ENCODE measurements around the gene BCL7B.
A peak's percentile ranks its signal among the peaks of the same experiment; 100 is the strongest.

BCL7B gene

DNA sequence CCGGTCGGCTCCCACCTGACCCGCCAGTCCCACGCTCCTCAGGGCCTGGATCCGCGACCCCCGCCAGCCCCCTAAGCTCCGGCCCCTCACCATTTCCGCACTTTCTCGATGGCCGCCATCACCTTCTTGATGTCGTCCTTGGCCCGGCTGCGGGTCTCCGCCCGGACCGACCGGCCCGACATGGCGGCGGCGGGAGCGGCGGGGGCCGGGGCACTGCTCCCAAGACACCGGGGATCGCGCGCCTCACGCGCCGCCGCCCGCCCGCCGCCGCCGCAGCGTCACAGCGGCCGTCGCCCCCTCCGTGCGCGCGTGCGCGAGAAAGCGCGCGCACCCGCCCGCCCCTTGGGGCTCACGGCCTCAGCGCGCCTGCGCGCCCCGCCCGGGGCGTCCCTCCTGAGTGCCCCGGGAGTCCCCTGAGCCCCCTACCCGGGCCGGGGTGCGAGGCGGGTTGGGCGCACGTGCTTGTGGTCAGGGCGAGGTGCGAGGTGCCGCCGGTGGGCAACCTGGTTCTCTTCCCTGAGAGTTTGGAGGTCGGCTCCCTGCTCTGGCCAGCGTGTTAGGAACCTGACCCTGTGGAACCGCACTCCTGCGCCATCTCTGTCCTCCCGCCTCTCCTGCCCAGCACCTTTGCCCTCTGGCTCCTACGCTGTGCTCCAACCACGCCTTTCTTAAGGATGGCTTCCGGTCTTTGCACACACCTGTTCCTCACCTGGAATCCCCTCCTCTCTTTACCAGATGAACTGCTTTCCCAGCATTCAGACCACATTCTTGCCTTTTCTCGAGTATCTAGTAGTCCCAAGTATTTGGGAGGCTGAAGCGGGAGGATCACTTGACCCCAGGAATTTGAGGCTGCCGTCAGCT is at the start of gene BCL7B:
TSS of gene BCL7B (minus strand) at position 294 of the 861 bp plus-strand sequence. CDS start at position 182, 112 bp downstream.
- Histone ChIP-seq H3K4me3 (ENCODE audit: low read length) (peak within 1 kb of the TSS; percentile 87), H3K36me3 (ENCODE audit: control insufficient read depth, low read length) (peaks cover 34% of the 10 kb centered on the region), H3F3A (ENCODE audit: control insufficient read depth, insufficient read depth) (peaks cover 10% of the 10 kb centered on the region; the same call in 1 of the 2 replicates), H3K27me3 (ENCODE audit: control insufficient read depth, low read length) (peaks cover 3% of the 10 kb centered on the region; the same call in 1 of the 2 replicates), H3K9me3 (ENCODE audit: control insufficient read depth, insufficient read depth, low read length) (no peaks in the 10 kb centered on the region), H3K9me2 (replicated peaks; ENCODE audit: control insufficient read depth, low read length) (no peaks in the 10 kb centered on the region), H4K20me1 (ENCODE audit: control insufficient read depth, insufficient read depth, low read depth, low read length) (peaks cover 8% of the 10 kb centered on the region; the same call in 1 of the 2 replicates), H3K79me2 (ENCODE audit: control insufficient read depth, low read length) (peaks cover 44% of the 10 kb centered on the region), H3K4me2 (ENCODE audit: low read length) (peak within 1 kb of the TSS; percentile 76), H3K27ac (ENCODE audit: low read depth, low read length) (peak within 1 kb of the TSS; percentile 74), H3K4me1 (ENCODE audit: control insufficient read depth, low read length) (peaks cover 39% of the 10 kb centered on the region)
- no peak for TF ChIP-seq EZH2phosphoT487 (IDR thresholded peaks at IDR 0.05; ENCODE audit: borderline replicate concordance, low read length)
- TF ChIP-seq, protein P1, sequence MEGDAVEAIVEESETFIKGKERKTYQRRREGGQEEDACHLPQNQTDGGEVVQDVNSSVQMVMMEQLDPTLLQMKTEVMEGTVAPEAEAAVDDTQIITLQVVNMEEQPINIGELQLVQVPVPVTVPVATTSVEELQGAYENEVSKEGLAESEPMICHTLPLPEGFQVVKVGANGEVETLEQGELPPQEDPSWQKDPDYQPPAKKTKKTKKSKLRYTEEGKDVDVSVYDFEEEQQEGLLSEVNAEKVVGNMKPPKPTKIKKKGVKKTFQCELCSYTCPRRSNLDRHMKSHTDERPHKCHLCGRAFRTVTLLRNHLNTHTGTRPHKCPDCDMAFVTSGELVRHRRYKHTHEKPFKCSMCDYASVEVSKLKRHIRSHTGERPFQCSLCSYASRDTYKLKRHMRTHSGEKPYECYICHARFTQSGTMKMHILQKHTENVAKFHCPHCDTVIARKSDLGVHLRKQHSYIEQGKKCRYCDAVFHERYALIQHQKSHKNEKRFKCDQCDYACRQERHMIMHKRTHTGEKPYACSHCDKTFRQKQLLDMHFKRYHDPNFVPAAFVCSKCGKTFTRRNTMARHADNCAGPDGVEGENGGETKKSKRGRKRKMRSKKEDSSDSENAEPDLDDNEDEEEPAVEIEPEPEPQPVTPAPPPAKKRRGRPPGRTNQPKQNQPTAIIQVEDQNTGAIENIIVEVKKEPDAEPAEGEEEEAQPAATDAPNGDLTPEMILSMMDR (IDR thresholded peaks at IDR 0.05; ENCODE audit: low read depth, low read length, poor library complexity, severe bottlenecking) = no peak

DNA sequence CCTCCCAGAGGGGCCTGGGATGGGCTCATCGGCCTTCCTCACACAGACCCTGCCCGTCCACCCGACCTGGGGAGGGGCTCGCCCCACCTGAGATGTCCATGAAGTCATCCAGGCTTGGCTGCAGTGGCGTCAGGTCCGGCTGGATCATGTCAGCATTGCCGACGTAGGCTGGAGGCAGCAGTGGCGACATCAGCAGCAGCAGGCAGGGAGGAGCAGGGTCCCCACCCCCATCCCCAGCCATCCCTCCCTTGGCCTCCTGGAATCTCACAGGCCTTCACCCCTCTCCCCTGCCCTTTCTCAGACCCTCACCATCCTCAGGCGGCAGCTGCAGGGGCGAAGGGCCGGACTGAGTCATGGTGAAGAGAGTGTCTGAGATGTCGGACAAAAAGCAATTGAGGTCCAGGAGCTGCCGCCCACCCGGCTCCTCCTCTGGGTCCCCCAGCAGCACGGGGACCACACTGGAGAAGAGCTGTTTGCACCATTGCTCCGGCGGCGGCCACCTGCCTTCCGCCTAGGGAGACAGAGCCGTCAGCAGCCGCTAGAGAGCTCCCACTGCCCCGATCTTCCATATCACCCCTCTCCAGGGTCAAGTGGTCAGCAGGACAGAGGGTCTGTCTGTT is 48.2 kb upstream of the BCL7B start:
- Histone ChIP-seq H3K79me2 (ENCODE audit: control insufficient read depth, low read length) (no peaks in the 10 kb centered on the region), H3K4me2 (ENCODE audit: low read length) (no peak overlapping the region), H3K27me3 (ENCODE audit: control insufficient read depth, low read length) (peaks cover 9% of the 10 kb centered on the region; the same call in 1 of the 2 replicates), H3K4me3 (ENCODE audit: low read length) (no peak overlapping the region), H3K36me3 (ENCODE audit: control insufficient read depth, low read length) (no peaks in the 10 kb centered on the region), H3K9me3 (ENCODE audit: control insufficient read depth, insufficient read depth, low read length) (no peaks in the 10 kb centered on the region), H3K9me2 (replicated peaks; ENCODE audit: control insufficient read depth, low read length) (no peaks in the 10 kb centered on the region), H3F3A (ENCODE audit: control insufficient read depth, insufficient read depth) (no peaks in the 10 kb centered on the region), H3K4me1 (ENCODE audit: control insufficient read depth, low read length) (no peaks in the 10 kb centered on the region), H3K27ac (ENCODE audit: low read depth, low read length) (no peak overlapping the region), H4K20me1 (ENCODE audit: control insufficient read depth, insufficient read depth, low read depth, low read length) (no peaks in the 10 kb centered on the region)
- TF ChIP-seq, protein P1 (IDR thresholded peaks at IDR 0.05; ENCODE audit: low read depth, low read length, poor library complexity, severe bottlenecking) = no peak
- no peak for TF ChIP-seq EZH2phosphoT487 (IDR thresholded peaks at IDR 0.05; ENCODE audit: borderline replicate concordance, low read length)

DNA sequence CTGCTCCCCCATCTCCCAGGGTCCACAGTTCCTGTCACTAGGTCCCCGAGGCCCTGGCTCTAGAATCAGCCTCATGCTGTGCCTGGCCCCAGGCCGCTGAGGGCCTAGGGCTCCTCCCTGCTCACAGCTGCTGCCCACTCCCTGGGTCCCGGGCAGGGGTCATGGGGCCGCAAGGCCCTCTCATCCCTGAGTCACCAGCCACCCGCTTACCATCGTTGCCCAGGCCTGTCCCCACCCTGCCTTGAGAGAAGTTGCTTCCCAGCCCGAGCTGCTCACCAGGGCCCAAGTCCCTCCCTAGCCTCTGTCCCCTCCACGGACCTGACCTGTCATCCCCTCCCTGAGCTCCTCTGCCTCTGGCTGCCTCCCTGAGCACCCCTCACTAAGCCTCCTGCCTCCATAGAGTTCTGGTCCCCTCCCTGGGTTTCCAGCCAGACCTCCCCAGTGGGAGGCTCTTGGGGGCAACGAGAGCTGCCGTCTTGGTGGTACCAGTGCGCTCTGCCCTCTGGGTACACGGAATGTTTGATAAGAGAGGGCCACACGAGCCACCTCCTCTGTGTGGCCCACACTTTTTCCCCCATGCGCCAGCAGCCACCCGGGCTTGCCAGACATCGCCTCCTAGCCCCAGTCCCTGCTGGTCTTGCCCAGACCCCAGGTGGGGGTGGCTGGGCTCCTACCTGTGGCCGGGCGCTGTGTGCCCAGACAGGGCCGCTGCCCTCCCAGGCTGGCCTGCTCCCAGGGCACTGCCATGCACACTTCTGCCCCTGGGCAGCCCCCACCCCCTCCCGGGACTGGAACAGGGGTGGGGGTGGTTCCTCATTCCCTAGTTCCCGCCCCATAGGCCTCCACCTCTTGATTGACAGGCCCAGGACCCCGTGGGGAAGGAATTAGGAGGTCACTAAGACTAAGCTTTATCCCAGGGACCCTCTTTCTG is 45.5 kb upstream of the BCL7B start:
- Histone ChIP-seq H3K27me3 (ENCODE audit: control insufficient read depth, low read length) (peaks cover 10% of the 10 kb centered on the region), H3K9me2 (replicated peaks; ENCODE audit: control insufficient read depth, low read length) (no peaks in the 10 kb centered on the region), H3K79me2 (ENCODE audit: control insufficient read depth, low read length) (no peaks in the 10 kb centered on the region), H3K4me1 (ENCODE audit: control insufficient read depth, low read length) (no peaks in the 10 kb centered on the region), H3K4me2 (ENCODE audit: low read length) (no peak overlapping the region), H3K36me3 (ENCODE audit: control insufficient read depth, low read length) (no peaks in the 10 kb centered on the region), H4K20me1 (ENCODE audit: control insufficient read depth, insufficient read depth, low read depth, low read length) (no peaks in the 10 kb centered on the region), H3K9me3 (ENCODE audit: control insufficient read depth, insufficient read depth, low read length) (no peaks in the 10 kb centered on the region), H3F3A (ENCODE audit: control insufficient read depth, insufficient read depth) (no peaks in the 10 kb centered on the region), H3K4me3 (ENCODE audit: low read length) (no peak overlapping the region), H3K27ac (ENCODE audit: low read depth, low read length) (no peak overlapping the region)
- no peak for TF ChIP-seq EZH2phosphoT487 (IDR thresholded peaks at IDR 0.05; ENCODE audit: borderline replicate concordance, low read length)
- TF ChIP-seq, protein P1 (IDR thresholded peaks at IDR 0.05; ENCODE audit: low read depth, low read length, poor library complexity, severe bottlenecking) = no peak

Data from DOHH2 (cell line).